Ovary (tissue), 3 donors: ENCODE data around the gene DST.

Experiments used
- EP300 ChIP-seq: sonication (generic); formaldehyde crosslinking; IDR thresholded peaks from one replicate; pipeline ENCODE4 v1.6.1; 2017; ENCODE audit warnings: antibody characterized with exemption
- TF ChIP-seq, protein P1 (sequence below), 3 donors: fragments of 450-650 bp in 2 of 3; fragments of 200-600 bp in 1 of 3; IDR thresholded peaks; one replicate each; pipeline versions ENCODE4 v1.5.1 to v1.8.0; 2016 to 2022; ENCODE audit warnings: antibody characterized with exemption in 3 of 3, mild to moderate bottlenecking in 1 of 3
- donor health status: DM: no; HTN: no; CAD: no.

DNA sequence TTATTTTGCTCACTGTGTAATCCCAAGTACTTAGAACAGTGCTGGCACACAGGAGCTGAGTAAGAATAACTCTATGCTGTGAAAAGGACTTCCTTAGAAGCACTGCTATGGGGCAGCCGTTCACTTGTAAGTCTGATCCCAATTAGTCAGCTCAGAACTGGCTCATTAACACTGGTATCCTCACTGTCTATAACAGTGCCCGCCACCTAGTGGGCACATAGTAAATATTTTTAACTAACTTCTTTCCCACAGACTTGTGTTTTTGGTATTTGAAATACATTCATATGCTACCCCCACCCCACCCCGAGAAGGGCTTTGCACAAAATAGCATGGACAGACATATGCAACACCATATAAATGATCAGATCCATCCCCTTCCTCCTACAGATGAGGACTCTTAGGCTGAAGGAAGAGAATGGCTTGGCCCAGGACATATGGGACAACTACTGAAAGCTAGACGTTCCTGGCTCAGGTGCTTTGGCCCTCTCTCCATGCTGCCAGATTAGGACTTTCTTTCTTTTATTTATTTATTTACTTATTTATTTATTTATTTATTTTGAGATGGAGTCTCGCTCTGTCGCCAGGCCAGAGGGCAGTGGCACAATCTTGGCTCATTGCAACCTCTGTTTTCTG is 47.1 kb downstream of the DST start:
- TF ChIP-seq EP300: no peak
- TF ChIP-seq, protein P1, sequence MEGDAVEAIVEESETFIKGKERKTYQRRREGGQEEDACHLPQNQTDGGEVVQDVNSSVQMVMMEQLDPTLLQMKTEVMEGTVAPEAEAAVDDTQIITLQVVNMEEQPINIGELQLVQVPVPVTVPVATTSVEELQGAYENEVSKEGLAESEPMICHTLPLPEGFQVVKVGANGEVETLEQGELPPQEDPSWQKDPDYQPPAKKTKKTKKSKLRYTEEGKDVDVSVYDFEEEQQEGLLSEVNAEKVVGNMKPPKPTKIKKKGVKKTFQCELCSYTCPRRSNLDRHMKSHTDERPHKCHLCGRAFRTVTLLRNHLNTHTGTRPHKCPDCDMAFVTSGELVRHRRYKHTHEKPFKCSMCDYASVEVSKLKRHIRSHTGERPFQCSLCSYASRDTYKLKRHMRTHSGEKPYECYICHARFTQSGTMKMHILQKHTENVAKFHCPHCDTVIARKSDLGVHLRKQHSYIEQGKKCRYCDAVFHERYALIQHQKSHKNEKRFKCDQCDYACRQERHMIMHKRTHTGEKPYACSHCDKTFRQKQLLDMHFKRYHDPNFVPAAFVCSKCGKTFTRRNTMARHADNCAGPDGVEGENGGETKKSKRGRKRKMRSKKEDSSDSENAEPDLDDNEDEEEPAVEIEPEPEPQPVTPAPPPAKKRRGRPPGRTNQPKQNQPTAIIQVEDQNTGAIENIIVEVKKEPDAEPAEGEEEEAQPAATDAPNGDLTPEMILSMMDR (IDR thresholded peaks at IDR 0.05): peak; percentile 31 to 58 (median 48)
